HEK293 (cell line): ENCODE results near the gene COMMD10.

Experiments
- HIC1 ChIP-seq: fragments of 450-650 bp; formaldehyde crosslinking; IDR thresholded peaks from 2 replicates; pipeline ENCODE4 v1.5.1; 2016; ENCODE audit warnings: missing biosample characterization, missing genetic modification characterization
- IKZF3 ChIP-seq: fragments of 450-650 bp; IDR thresholded peaks from 2 replicates; pipeline ENCODE4 v1.5.0; 2018; ENCODE audit warnings: missing biosample characterization, mild to moderate bottlenecking, missing genetic modification characterization, moderate library complexity
- MEIS1 ChIP-seq: sonication (generic); formaldehyde crosslinking; IDR thresholded peaks from 2 replicates; pipeline ENCODE4 v1.8.1; 2022; ENCODE audit warnings: missing genetic modification reagents, mild to moderate bottlenecking, borderline replicate concordance
- MYNN ChIP-seq: fragments of 450-650 bp; formaldehyde crosslinking; IDR thresholded peaks from 2 replicates; pipeline ENCODE4 v1.5.1; 2016; ENCODE audit warnings: missing biosample characterization, missing genetic modification characterization, borderline replicate concordance
- MZF1 ChIP-seq: fragments of 450-650 bp; formaldehyde crosslinking; IDR thresholded peaks from 2 replicates; pipeline ENCODE4 v1.5.1; 2017; ENCODE audit warnings: missing biosample characterization, missing genetic modification characterization, borderline replicate concordance
- REPIN1 ChIP-seq: fragments of 450-650 bp; formaldehyde crosslinking; IDR thresholded peaks from 2 replicates; pipeline ENCODE4 v1.5.1; 2017; ENCODE audit warnings: missing biosample characterization, missing genetic modification characterization, low read depth
- REST ChIP-seq: fragments of 450-650 bp; formaldehyde crosslinking; IDR thresholded peaks from 2 replicates; pipeline ENCODE4 v1.5.1; 2016; ENCODE audit warnings: missing biosample characterization, missing genetic modification characterization
- SP7 ChIP-seq: fragments of 450-650 bp; formaldehyde crosslinking; IDR thresholded peaks from 2 replicates; pipeline ENCODE4 v1.5.1; 2016; ENCODE audit warnings: missing biosample characterization, missing genetic modification characterization
- TSHZ1 ChIP-seq: fragments of 450-650 bp; formaldehyde crosslinking; IDR thresholded peaks from 2 replicates; pipeline ENCODE4 v1.5.1; 2016; ENCODE audit warnings: missing biosample characterization, missing genetic modification characterization, borderline replicate concordance
- YY2 ChIP-seq: fragments of 450-650 bp; formaldehyde crosslinking; IDR thresholded peaks from 2 replicates; pipeline ENCODE4 v1.5.1; 2016; ENCODE audit warnings: missing biosample characterization, missing genetic modification characterization
- ZBTB8A ChIP-seq: fragments of 450-650 bp; formaldehyde crosslinking; IDR thresholded peaks from 2 replicates; pipeline ENCODE4 v1.5.1; 2016; ENCODE audit warnings: missing biosample characterization, missing genetic modification characterization
- ZFP69B ChIP-seq: fragments of 450-650 bp; formaldehyde crosslinking; IDR thresholded peaks from 2 replicates; pipeline ENCODE4 v1.5.1; 2016; ENCODE audit warnings: missing biosample characterization, missing genetic modification characterization
- ZNF138 ChIP-seq: fragments of 450-650 bp; formaldehyde crosslinking; IDR thresholded peaks from 2 replicates; pipeline ENCODE4 v1.5.1; 2016; ENCODE audit warnings: missing biosample characterization, missing genetic modification characterization, borderline replicate concordance
- ZNF140 ChIP-seq: fragments of 450-650 bp; formaldehyde crosslinking; IDR thresholded peaks from 2 replicates; pipeline ENCODE4 v1.5.1; 2016; ENCODE audit warnings: missing biosample characterization, missing genetic modification characterization
- ZNF157 ChIP-seq: fragments of 450-650 bp; formaldehyde crosslinking; IDR thresholded peaks from 2 replicates; pipeline ENCODE4 v1.5.1; 2016; ENCODE audit warnings: missing biosample characterization, missing genetic modification characterization
- ZNF174 ChIP-seq: fragments of 450-650 bp; formaldehyde crosslinking; IDR thresholded peaks from 2 replicates; pipeline ENCODE4 v1.5.0; 2017; ENCODE audit warnings: missing biosample characterization, mild to moderate bottlenecking, missing genetic modification characterization
- ZNF184 ChIP-seq: fragments of 450-650 bp; IDR thresholded peaks from 2 replicates; pipeline ENCODE4 v1.5.1; 2018; ENCODE audit warnings: missing biosample characterization, mild to moderate bottlenecking, missing genetic modification characterization
- ZNF221 ChIP-seq: fragments of 450-650 bp; formaldehyde crosslinking; IDR thresholded peaks from 2 replicates; pipeline ENCODE4 v1.5.1; 2017; ENCODE audit warnings: missing biosample characterization, missing genetic modification characterization, borderline replicate concordance
- ZNF239 ChIP-seq: fragments of 450-650 bp; formaldehyde crosslinking; IDR thresholded peaks from 2 replicates; pipeline ENCODE4 v1.5.1; 2016; ENCODE audit warnings: missing biosample characterization, missing genetic modification characterization
- ZNF350 ChIP-seq: fragments of 450-650 bp; formaldehyde crosslinking; IDR thresholded peaks from 2 replicates; pipeline ENCODE4 v1.5.0; 2017; ENCODE audit warnings: missing biosample characterization, mild to moderate bottlenecking, missing genetic modification characterization
- ZNF488 ChIP-seq: fragments of 450-650 bp; formaldehyde crosslinking; IDR thresholded peaks from 2 replicates; pipeline ENCODE4 v1.5.1; 2016; ENCODE audit warnings: missing biosample characterization, missing genetic modification characterization
- ZNF521 ChIP-seq: fragments of 450-650 bp; formaldehyde crosslinking; IDR thresholded peaks from 2 replicates; pipeline ENCODE4 v1.5.1; 2017; ENCODE audit warnings: missing biosample characterization, mild to moderate bottlenecking, missing genetic modification characterization
- ZNF529 ChIP-seq: fragments of 450-650 bp; formaldehyde crosslinking; IDR thresholded peaks from 2 replicates; pipeline ENCODE4 v1.5.1; 2017; ENCODE audit warnings: missing genetic modification characterization, missing biosample characterization; ENCODE audit not compliant: insufficient replicate concordance
- ZNF548 ChIP-seq: fragments of 450-650 bp; formaldehyde crosslinking; IDR thresholded peaks from 2 replicates; pipeline ENCODE4 v1.5.1; 2016; ENCODE audit warnings: missing biosample characterization, missing genetic modification characterization
- ZNF571 ChIP-seq: fragments of 450-650 bp; formaldehyde crosslinking; IDR thresholded peaks from 2 replicates; pipeline ENCODE4 v1.5.0; 2017; ENCODE audit warnings: missing biosample characterization, missing genetic modification characterization
- ZNF658 ChIP-seq: fragments of 450-650 bp; formaldehyde crosslinking; IDR thresholded peaks from 2 replicates; pipeline ENCODE4; 2016; ENCODE audit warnings: missing biosample characterization, missing genetic modification characterization
- ZNF677 ChIP-seq: fragments of 450-650 bp; IDR thresholded peaks from 2 replicates; pipeline ENCODE4 v1.5.0; 2018; ENCODE audit warnings: missing biosample characterization, mild to moderate bottlenecking, missing genetic modification characterization, moderate library complexity
- ZSCAN16 ChIP-seq: fragments of 450-650 bp; formaldehyde crosslinking; IDR thresholded peaks from 2 replicates; pipeline ENCODE4 v1.5.1; 2016; ENCODE audit warnings: missing biosample characterization, missing genetic modification characterization
- ZSCAN23 ChIP-seq: fragments of 450-650 bp; formaldehyde crosslinking; IDR thresholded peaks from 2 replicates; pipeline ENCODE4 v1.5.1; 2016; ENCODE audit warnings: missing biosample characterization, missing genetic modification characterization
- ZSCAN30 ChIP-seq: fragments of 450-650 bp; IDR thresholded peaks from 2 replicates; pipeline ENCODE4 v1.5.1; 2018; ENCODE audit warnings: missing biosample characterization, mild to moderate bottlenecking, missing genetic modification characterization, moderate library complexity
- ZSCAN4 ChIP-seq: fragments of 450-650 bp; formaldehyde crosslinking; IDR thresholded peaks from 2 replicates; pipeline ENCODE4 v1.5.1; 2017; ENCODE audit warnings: missing biosample characterization, missing genetic modification characterization

The COMMD10 gene

GRCh38 chr5:116153687-116154174, 68.9 kb downstream of the COMMD10 start (continued):
- TF ChIP-seq ZNF184 (tag by site-specific recombination) (no peak), TSHZ1 (tag by site-specific recombination) (no peak), ZNF140 (no peak), ZNF350 (tag by site-specific recombination) (no peak), ZNF658 (tag by site-specific recombination) (no peak), ZNF221 (no peak), ZNF138 (tag by site-specific recombination) (no peak), HIC1 (tag by site-specific recombination) (no peak), ZNF571 (tag by site-specific recombination) (no peak), ZSCAN30 (tag by site-specific recombination) (peak; percentile 58; the same call in 1 of the 2 replicates), ZNF488 (tag by site-specific recombination) (no peak), REST (no peak), ZNF548 (tag by site-specific recombination) (no peak), IKZF3 (tag by site-specific recombination) (peak; percentile 62; the same call in 1 of the 2 replicates), ZSCAN16 (tag by site-specific recombination) (no peak), ZBTB8A (tag by site-specific recombination) (peak; percentile 77), SP7 (0 out of 2 replicates have a peak, but pooled peaks have one; percentile 38), ZNF521 (tag by site-specific recombination) (no peak), ZNF174 (no peak), REPIN1 (tag by site-specific recombination) (no peak), YY2 (no peak), MZF1 (tag by site-specific recombination) (0 out of 2 replicates have a peak, but pooled peaks have one; percentile 40), ZNF677 (tag by site-specific recombination) (no peak), MYNN (tag by site-specific recombination) (no peak), ZSCAN23 (tag by site-specific recombination) (no peak), ZFP69B (tag by site-specific recombination) (no peak), ZNF529 (tag by site-specific recombination) (no peak), ZSCAN4 (tag by site-specific recombination) (no peak), MEIS1 (CRISPR knock-in tag) (no peak), ZNF239 (tag by site-specific recombination) (no peak), ZNF157 (no peak)
